Keratinocyte (primary cell): Measurements from ENCODE around the gene CSNK1G1. TPM values are rescaled to one million over a fixed set of nuclear protein-coding genes. Genes with fewer than 3 reads are reported as not detected.
"Not testable (repeated sequence)": the region's sequence is repeated elsewhere in the genome, so short reads cannot be mapped to it uniquely, and the experiment has no call there.

Experiments
- DNase-seq: peaks from one replicate; pipeline ENCODE4 v3.0.0-alpha.2; 2011; ENCODE audit warnings: low read depth, missing footprints, low spot score
- FAIRE-seq: peaks from 2 replicates; lab custom pipeline; 2011; peaks lifted over from hg19 to GRCh38; lab: Jason Lieb, UNC
- H2AFZ ChIP-seq: 2 replicates; pipeline ENCODE4 v1.6.0; 2012; ENCODE audit warnings: low read length, control low read depth, inconsistent platforms; ENCODE audit not compliant: control insufficient read depth
- H3K27ac ChIP-seq: 2 replicates; pipeline ENCODE4 v1.5.1; 2011; ENCODE audit warnings: low read length; ENCODE audit not compliant: control insufficient read depth, insufficient read depth
- H3K27me3 ChIP-seq: 3 replicates; pipeline ENCODE4 v1.6.0; 2011; ENCODE audit warnings: low read length; ENCODE audit not compliant: control insufficient read depth, insufficient read depth; ENCODE audit errors: extremely low read depth
- H3K36me3 ChIP-seq, 2 experiments: 2 replicates in 1 of 2; 3 replicates in 1 of 2; pipeline ENCODE4 v1.5.1; 2011; ENCODE audit warnings: low read length in 2 of 2, mild to moderate bottlenecking in 1 of 2; ENCODE audit not compliant: control insufficient read depth in 2 of 2, insufficient read depth in 2 of 2; ENCODE audit errors: extremely low read depth in 1 of 2
- H3K4me1 ChIP-seq: 3 replicates; pipeline ENCODE4 v1.5.1; 2011; ENCODE audit warnings: low read length; ENCODE audit not compliant: control insufficient read depth, insufficient read depth; ENCODE audit errors: extremely low read depth
- H3K4me2 ChIP-seq: 3 replicates; pipeline ENCODE4 v1.6.0; 2011; ENCODE audit warnings: low read depth, low read length; ENCODE audit not compliant: control insufficient read depth, insufficient read depth; ENCODE audit errors: extremely low read depth
- H3K4me3 ChIP-seq, 3 experiments: fragments of 200-600 bp in 1 of 3; sonication (generic) in 1 of 3; 2 replicates in 2 of 3; 3 replicates in 1 of 3; pipeline ENCODE4 v1.5.1; 2011 to 2016; ENCODE audit warnings: low read length in 3 of 3, mild to moderate bottlenecking in 3 of 3, control low read depth in 2 of 3, inconsistent platforms in 1 of 3, low read depth in 1 of 3, mixed read lengths in 1 of 3, mixed run types in 1 of 3, moderate library complexity in 1 of 3; ENCODE audit not compliant: control insufficient read depth in 2 of 3, insufficient read depth in 2 of 3; ENCODE audit errors: extremely low read depth in 1 of 3
- H3K79me2 ChIP-seq: 2 replicates; pipeline ENCODE4 v1.6.0; 2012; ENCODE audit warnings: low read length; ENCODE audit not compliant: control insufficient read depth, insufficient read depth
- H3K9ac ChIP-seq: 3 replicates; pipeline ENCODE4 v1.6.0; 2011; ENCODE audit warnings: low read length; ENCODE audit not compliant: control insufficient read depth, insufficient read depth; ENCODE audit errors: extremely low read depth
- H3K9me1 ChIP-seq: 3 replicates; pipeline ENCODE4 v1.6.0; 2011; ENCODE audit warnings: low read length; ENCODE audit not compliant: control insufficient read depth, insufficient read depth; ENCODE audit errors: extremely low read depth
- H3K9me3 ChIP-seq: 2 replicates; pipeline ENCODE4 v1.5.1; 2012; ENCODE audit warnings: low read depth, low read length; ENCODE audit not compliant: control insufficient read depth
- H4K20me1 ChIP-seq: 3 replicates; pipeline ENCODE4 v1.6.0; 2011; ENCODE audit warnings: low read length; ENCODE audit not compliant: control insufficient read depth, insufficient read depth; ENCODE audit errors: extremely low read depth
- EZH2 ChIP-seq: IDR thresholded peaks from one replicate; pipeline ENCODE4 v1.6.1; 2012; ENCODE audit warnings: inconsistent platforms, mild to moderate bottlenecking, low read length, moderate library complexity
- dilution Hi-C: fragments of 300-500 bp; cut with MboI; formaldehyde crosslinking; loops from one replicate; pipeline ENCODE4 v1.7.0; 2020; ENCODE audit warnings: low sequenced_read_pairs; ENCODE audit not compliant: extremely low pct_ligation_motif_present
- polyA plus RNA-seq, 5 experiments: library from polyadenylated mRNA; depleted of rRNA in 3 of 5; stranded (reverse) in 3 of 5; stranded (forward) in 1 of 5; unstranded in 1 of 5; fragments of >200 nt; gene quantifications; 1 replicate in 1 of 5; 2 replicates in 3 of 5; 3 replicates in 1 of 5; pipeline versions ENCODE4 v1.2.1 to v1.2.3, GENCODE V29; 2011 to 2012; ENCODE audit warnings: missing spikeins in 2 of 5, low read depth in 1 of 5, low replicate concordance in 1 of 5
- TF ChIP-seq, protein P1 (sequence below), 3 experiments: IDR thresholded peaks in 1 of 3; conservative IDR thresholded peaks in 1 of 3; optimal IDR thresholded peaks in 1 of 3; 2 replicates in 2 of 3; 3 replicates in 1 of 3; pipeline versions ENCODE3 to v1.5.1; 2011; ENCODE audit warnings: low read length in 3 of 3, mild to moderate bottlenecking in 3 of 3, moderate library complexity in 2 of 3, control low read depth in 1 of 3, inconsistent platforms in 1 of 3; ENCODE audit not compliant: insufficient read depth in 2 of 3; ENCODE audit errors: extremely low read depth in 1 of 3

The CSNK1G1 gene
- polyA plus RNA-seq, 1 donor (not counting 4 experiments of a cell fraction or from before 2014, with no cell fraction given), result 28.9 TPM

DNA sequence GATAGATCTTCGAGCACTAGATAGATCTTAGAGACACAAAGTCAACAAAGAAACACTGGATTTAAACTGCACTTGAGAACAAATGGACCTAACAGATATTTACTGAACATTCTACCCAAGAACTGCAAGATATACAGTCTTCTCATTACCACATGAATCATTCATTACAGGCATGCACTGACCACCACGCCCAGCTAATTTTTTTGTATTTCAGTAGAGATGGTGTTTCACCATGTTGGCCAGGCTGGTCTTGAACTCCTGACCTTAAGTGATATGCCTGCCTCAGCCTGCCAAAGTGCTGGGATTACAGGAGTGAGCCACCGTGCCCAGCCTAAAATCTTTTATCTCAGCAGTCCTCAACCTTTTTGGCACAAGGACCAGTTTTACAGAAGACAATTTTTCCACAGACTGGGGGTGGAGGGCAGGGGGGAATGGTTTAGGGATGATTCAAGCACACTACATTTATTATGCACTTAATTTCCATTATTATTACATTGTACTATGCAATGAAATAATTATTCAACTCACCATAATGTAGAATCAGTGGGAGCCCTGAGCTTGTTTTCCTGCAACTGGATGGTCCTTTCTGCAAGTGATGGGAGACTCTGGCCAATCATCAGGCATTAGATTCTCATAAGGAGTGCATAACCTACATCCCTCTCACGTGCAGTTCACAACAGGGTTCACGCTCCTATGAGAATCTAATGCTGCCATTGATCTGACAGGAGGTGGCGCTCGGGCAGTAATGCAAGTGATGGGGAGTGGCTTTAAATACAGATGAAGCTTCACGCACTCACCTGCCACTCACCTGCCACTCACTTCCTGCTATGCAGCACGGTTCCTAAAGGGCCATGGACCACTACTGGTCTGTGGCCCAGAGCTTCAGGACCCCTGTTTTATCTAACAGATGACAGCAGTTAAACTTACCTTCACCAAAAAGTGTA is 21.7 kb downstream of the CSNK1G1 start:
- Histone ChIP-seq H3K9ac (no peak overlapping the region), H4K20me1 (peaks cover 3% of the 10 kb centered on the region), H3K4me2 (no peak overlapping the region), H3K79me2 (peaks cover 55% of the 10 kb centered on the region), H3K9me1 (no peaks in the 10 kb centered on the region), H3K4me1 (peaks cover 6% of the 10 kb centered on the region), H3K27me3 (no peaks in the 10 kb centered on the region), H3K36me3 (no peaks in the 10 kb centered on the region), H3K27ac (no peak overlapping the region), H3K9me3 (no peaks in the 10 kb centered on the region), H3K4me3 (no peak overlapping the region), H2AFZ (no peak overlapping the region)
- FAIRE-seq (no peak), DNase-seq (no peak)
- TF ChIP-seq, protein P1, sequence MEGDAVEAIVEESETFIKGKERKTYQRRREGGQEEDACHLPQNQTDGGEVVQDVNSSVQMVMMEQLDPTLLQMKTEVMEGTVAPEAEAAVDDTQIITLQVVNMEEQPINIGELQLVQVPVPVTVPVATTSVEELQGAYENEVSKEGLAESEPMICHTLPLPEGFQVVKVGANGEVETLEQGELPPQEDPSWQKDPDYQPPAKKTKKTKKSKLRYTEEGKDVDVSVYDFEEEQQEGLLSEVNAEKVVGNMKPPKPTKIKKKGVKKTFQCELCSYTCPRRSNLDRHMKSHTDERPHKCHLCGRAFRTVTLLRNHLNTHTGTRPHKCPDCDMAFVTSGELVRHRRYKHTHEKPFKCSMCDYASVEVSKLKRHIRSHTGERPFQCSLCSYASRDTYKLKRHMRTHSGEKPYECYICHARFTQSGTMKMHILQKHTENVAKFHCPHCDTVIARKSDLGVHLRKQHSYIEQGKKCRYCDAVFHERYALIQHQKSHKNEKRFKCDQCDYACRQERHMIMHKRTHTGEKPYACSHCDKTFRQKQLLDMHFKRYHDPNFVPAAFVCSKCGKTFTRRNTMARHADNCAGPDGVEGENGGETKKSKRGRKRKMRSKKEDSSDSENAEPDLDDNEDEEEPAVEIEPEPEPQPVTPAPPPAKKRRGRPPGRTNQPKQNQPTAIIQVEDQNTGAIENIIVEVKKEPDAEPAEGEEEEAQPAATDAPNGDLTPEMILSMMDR (optimal IDR thresholded peaks at IDR 0.05 in 1 of 3, IDR thresholded peaks at IDR 0.05 in 1 of 3, conservative IDR thresholded peaks at IDR 0.05 in 1 of 3; ENCODE audit: extremely low read depth in 1 of 3, insufficient read depth in 2 of 3, low read length in 3 of 3), result peak in 2 of 3 experiments; percentile 21 to 28
- no peak for TF ChIP-seq EZH2
- dilution Hi-C loops, result no loop called here

DNA sequence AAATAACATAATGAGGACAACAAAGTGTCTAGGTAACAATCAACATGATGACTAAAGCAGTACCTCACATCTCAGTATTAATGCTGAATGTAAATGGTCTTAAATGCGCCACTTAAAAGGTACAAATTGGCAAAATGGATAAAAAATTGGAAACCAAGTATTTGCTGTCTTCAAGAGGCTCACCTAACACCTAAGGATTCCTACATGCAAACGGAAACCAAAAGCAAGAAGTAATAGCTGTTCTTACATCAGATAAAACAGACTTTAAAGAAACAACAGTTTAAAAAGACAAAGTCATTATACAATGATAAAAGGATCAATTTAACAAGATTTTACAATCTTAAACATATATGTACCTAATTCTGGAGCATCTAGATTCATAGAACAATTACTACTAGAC is 22.5 kb downstream of the CSNK1G1 start:
- Histone ChIP-seq H3K4me2 (no peak overlapping the region), H4K20me1 (peaks cover 3% of the 10 kb centered on the region), H3K9me3 (no peaks in the 10 kb centered on the region), H3K79me2 (peaks cover 48% of the 10 kb centered on the region), H3K36me3 (no peaks in the 10 kb centered on the region), H3K4me3 (no peak overlapping the region), H3K9ac (no peak overlapping the region), H3K9me1 (no peaks in the 10 kb centered on the region), H3K4me1 (peaks cover 6% of the 10 kb centered on the region), H3K27ac (no peak overlapping the region), H2AFZ (no peak overlapping the region), H3K27me3 (no peaks in the 10 kb centered on the region)
- FAIRE-seq, result no peak
- dilution Hi-C loops, result no loop called here
- TF ChIP-seq EZH2, result no peak
- TF ChIP-seq, protein P1 (optimal IDR thresholded peaks at IDR 0.05 in 1 of 3, IDR thresholded peaks at IDR 0.05 in 1 of 3, conservative IDR thresholded peaks at IDR 0.05 in 1 of 3; ENCODE audit: extremely low read depth in 1 of 3, insufficient read depth in 2 of 3, low read length in 3 of 3), result no peak
- no peak for DNase-seq

DNA sequence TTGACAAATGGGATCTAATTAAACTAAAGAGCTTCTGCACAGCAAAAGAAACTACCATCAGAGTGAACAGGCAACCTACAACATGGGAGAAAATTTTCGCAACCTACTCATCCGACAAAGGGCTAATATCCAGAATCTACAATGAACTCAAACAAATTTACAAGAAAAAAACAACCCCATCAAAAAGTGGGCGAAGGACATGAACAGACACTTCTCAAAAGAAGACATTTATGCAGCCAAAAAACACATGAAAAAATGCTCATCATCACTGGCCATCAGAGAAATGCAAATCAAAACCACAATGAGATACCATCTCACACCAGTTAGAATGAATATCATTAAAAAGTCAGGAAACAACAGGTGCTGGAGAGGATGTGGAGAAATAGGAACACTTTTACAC is 24.3 kb downstream of the CSNK1G1 start:
- H3K9me3 ChIP-seq, H2AFZ ChIP-seq, H3K4me3 ChIP-seq, H3K4me1 ChIP-seq, H3K27me3 ChIP-seq, FAIRE-seq, H3K9me1 ChIP-seq, H3K36me3 ChIP-seq, H3K9ac ChIP-seq, H4K20me1 ChIP-seq, H3K4me2 ChIP-seq, H3K27ac ChIP-seq, DNase-seq, dilution Hi-C loops: not testable (repeated sequence)
- H3K79me2 ChIP-seq, result peaks cover 36% of the 10 kb centered on the region
